GM21529 (cell line): Measurements from ENCODE around the gene SUGCT.
A peak's percentile ranks its signal among the peaks of the same experiment; 100 is the strongest.
"Not testable (repeated sequence)": the region's sequence is repeated elsewhere in the genome, so short reads cannot be mapped to it uniquely, and the experiment has no call there.

Experiments
- ATAC-seq: cut with Tn5 transposase; IDR thresholded peaks from one replicate; pipeline ENCODE4 v1.9.1; 2021; ENCODE audit not compliant: unreplicated experiment

SUGCT gene

GRCh38 chr7:40134428-40135316 is at the start of gene SUGCT, which contains the start of gene MPLKIP:
Gene SUGCT (plus strand): TSS chr7:40135005.
Gene MPLKIP (minus strand): TSS chr7:40134622. CDS start chr7:40134567, 55 bp downstream.
- peak; percentile 85 for ATAC-seq

- ATAC-seq, result no peak
Observed at GRCh38 chr7:40092182-40092581, 42.6 kb upstream of the SUGCT start.

GRCh38 chr7:40093631-40094350 is 41.0 kb upstream of the SUGCT start:
- ATAC-seq, result no peak

- no peak for ATAC-seq
Observed at GRCh38 chr7:40095230-40095629, 39.6 kb upstream of the SUGCT start.

- ATAC-seq, result no peak
Observed at GRCh38 chr7:40095695-40096327, 39.0 kb upstream of the SUGCT start.

GRCh38 chr7:40097728-40098127 is 37.1 kb upstream of the SUGCT start:
- no peak for ATAC-seq

GRCh38 chr7:40098810-40099209 is 36.0 kb upstream of the SUGCT start:
- no peak for ATAC-seq

GRCh38 chr7:40099837-40100236 is 35.0 kb upstream of the SUGCT start:
- no peak for ATAC-seq

GRCh38 chr7:40101201-40101600 is 33.6 kb upstream of the SUGCT start:
- no peak for ATAC-seq

- ATAC-seq, result no peak
Observed at GRCh38 chr7:40102897-40103296, 31.9 kb upstream of the SUGCT start.

GRCh38 chr7:40105879-40106473 is 28.8 kb upstream of the SUGCT start:
- no peak for ATAC-seq

- no peak for ATAC-seq
Observed at GRCh38 chr7:40115936-40116335, 18.9 kb upstream of the SUGCT start.

- ATAC-seq, result not testable (repeated sequence)
Observed at GRCh38 chr7:40117199-40117598, 17.6 kb upstream of the SUGCT start.

- ATAC-seq, result not testable (repeated sequence)
Observed at GRCh38 chr7:40118201-40118600, 16.6 kb upstream of the SUGCT start.

- ATAC-seq, result no peak
Observed at GRCh38 chr7:40120020-40120419, 14.8 kb upstream of the SUGCT start.

GRCh38 chr7:40122100-40122939 is 12.5 kb upstream of the SUGCT start:
- ATAC-seq, result not testable (repeated sequence)

- ATAC-seq, result no peak
Observed at GRCh38 chr7:40122940-40123254, 11.9 kb upstream of the SUGCT start.

GRCh38 chr7:40133561-40134427 is 1.0 kb upstream of the SUGCT start:
- ATAC-seq, result peak; percentile 61

- ATAC-seq, result peak; percentile 7
Observed at GRCh38 chr7:40135317-40135610, 459 bp downstream of the SUGCT start.

GRCh38 chr7:40137563-40137962 is 2.8 kb downstream of the SUGCT start:
- ATAC-seq, result no peak
